IMR-90 (cell line): ENCODE measurements around the gene PCNX2.

Source experiments
- CTCF ChIP-seq: conservative IDR thresholded peaks from 2 replicates; pipeline ENCODE4 v1.5.1; 2012; ENCODE audit warnings: mild to moderate bottlenecking, low read depth, low read length, improper control_type of control experiment
- RAD21 ChIP-seq: IDR thresholded peaks from 2 replicates; pipeline ENCODE4 v1.6.1; 2012; ENCODE audit warnings: low read length, improper control_type of control experiment
- RFX5 ChIP-seq: IDR thresholded peaks from 2 replicates; pipeline ENCODE4 v1.8.0; 2012; ENCODE audit warnings: low read depth, mild to moderate bottlenecking, low read length, moderate library complexity

DNA sequence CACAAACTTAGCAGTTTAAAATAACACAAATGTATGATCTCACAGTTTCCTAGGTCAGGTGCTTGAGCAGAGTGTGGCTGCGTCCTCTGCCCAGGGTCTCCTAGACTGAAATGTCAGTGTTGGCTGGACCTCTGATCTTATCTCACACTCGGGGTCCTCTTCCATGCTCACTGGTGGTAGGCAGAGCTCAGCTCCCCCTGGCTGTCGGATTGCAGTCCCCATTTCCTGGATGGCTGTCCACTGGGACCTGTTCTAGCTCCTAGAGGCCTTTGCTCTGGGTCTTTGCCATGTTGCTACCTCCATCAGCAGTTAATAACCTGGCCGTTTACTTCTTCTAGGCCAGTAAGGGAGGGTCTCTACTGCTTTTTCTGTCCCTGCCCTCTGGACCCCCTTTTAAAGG lies 107.5 kb downstream of the PCNX2 start:
- TF ChIP-seq RAD21 = no peak
- TF ChIP-seq CTCF = no peak
- TF ChIP-seq RFX5 = no peak
